Measurements from ENCODE around the gene LIX1L. TPM values are rescaled to one million over a fixed set of nuclear protein-coding genes. Genes with fewer than 3 reads are reported as not detected.

LIX1L gene
- total RNA-seq, 2 experiments from 2014 or later: 11.6 to 26.3 TPM

DNA sequence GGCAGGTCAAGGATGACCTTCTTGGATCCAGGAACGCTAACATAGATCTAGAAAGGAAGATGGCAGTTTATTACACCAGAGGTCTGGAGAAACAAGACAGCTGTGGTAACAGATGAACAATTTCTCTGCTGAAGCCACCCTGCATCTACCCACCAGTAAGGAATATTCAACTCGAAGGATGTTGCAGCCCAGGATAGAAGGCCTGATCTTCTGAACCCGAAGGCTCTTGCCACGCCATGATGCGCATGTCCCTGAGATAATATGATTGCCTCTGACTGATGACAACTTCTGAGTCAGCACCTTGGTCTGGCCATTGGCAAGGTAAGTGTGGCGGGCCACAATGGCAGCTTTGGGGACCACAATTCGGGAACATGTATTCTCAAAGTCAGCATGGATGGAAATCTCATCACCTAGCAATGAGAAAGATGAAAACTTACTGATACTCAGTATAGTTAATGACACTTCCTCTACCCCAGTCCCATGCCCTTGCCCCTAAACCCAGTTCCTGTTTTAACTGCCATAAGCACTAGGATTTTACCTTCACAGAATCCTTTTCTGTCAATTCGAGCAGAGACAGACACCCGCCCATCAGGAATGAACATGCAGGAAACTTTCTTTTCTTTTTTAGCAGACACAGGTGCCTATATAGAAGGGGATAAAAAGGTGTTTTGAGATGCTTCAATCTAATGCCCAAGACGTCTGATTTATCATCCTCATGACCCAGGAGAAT, 36.7 kb upstream of the LIX1L start:
- H3K4me2 ChIP-seq (ENCODE audit: low read length): peak overlapping the region; percentile 97
- ChIA-PET CTCF (ENCODE audit: unreplicated experiment) (no interaction called here), POLR2A (interaction anchor here (0.8 to 8.3 kb wide), 2 partner anchors 15 to 30 kb away, joined by 3 to 67 read pairs; partner anchors contain the start of genes ANKRD34A and POLR3GL)
- intact Hi-C loops (cut with micrococcal nuclease; ENCODE audit: unreplicated experiment): loop anchor here (5.0 kb wide), 1 partner anchor 67 kb away; the partner anchor contains the start of gene RBM8A
- no peak overlapping the region for H2AFZ ChIP-seq (ENCODE audit: low read length)
- H3K4me1 ChIP-seq (ENCODE audit: insufficient read depth, low read length, poor library complexity, severe bottlenecking): peaks cover 42% of the 10 kb centered on the region
- no peak for TF ChIP-seq EZH2phosphoT487 (IDR thresholded peaks at IDR 0.05; ENCODE audit: borderline replicate concordance, low read depth, low read length)
- TF ChIP-seq, protein P1, sequence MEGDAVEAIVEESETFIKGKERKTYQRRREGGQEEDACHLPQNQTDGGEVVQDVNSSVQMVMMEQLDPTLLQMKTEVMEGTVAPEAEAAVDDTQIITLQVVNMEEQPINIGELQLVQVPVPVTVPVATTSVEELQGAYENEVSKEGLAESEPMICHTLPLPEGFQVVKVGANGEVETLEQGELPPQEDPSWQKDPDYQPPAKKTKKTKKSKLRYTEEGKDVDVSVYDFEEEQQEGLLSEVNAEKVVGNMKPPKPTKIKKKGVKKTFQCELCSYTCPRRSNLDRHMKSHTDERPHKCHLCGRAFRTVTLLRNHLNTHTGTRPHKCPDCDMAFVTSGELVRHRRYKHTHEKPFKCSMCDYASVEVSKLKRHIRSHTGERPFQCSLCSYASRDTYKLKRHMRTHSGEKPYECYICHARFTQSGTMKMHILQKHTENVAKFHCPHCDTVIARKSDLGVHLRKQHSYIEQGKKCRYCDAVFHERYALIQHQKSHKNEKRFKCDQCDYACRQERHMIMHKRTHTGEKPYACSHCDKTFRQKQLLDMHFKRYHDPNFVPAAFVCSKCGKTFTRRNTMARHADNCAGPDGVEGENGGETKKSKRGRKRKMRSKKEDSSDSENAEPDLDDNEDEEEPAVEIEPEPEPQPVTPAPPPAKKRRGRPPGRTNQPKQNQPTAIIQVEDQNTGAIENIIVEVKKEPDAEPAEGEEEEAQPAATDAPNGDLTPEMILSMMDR (conservative IDR thresholded peaks at IDR 0.05; ENCODE audit: low read length): no peak
- peak overlapping the region; percentile 81 for H3K27ac ChIP-seq (ENCODE audit: low read depth, low read length, poor library complexity, severe bottlenecking)
- DNase-seq (ENCODE audit: low spot score): no peak
- no peaks in the 10 kb centered on the region for H3K9me3 ChIP-seq (ENCODE audit: low read length)
- peaks cover 32% of the 10 kb centered on the region; the same call in 1 of the 2 replicates for H3K79me2 ChIP-seq (ENCODE audit: insufficient read depth, low read depth, low read length)
- H3K4me3 ChIP-seq (ENCODE audit: low read depth, low read length, poor library complexity, severe bottlenecking): peak overlapping the region; percentile 81
- H4K20me1 ChIP-seq (ENCODE audit: insufficient read depth, low read length): no peaks in the 10 kb centered on the region
- peaks cover 43% of the 10 kb centered on the region for H3K36me3 ChIP-seq (ENCODE audit: insufficient read depth, low read length)
- no peaks in the 10 kb centered on the region for H3K9me2 ChIP-seq (ENCODE audit: insufficient read depth, low read length)
- no TSS peak for BruUV-seq (replicated peaks)

GRCh38 chr1:145993618-145994390, 36.0 kb upstream of the LIX1L start:
- Histone ChIP-seq H3K4me1 (ENCODE audit: insufficient read depth, low read length, poor library complexity, severe bottlenecking) (peaks cover 36% of the 10 kb centered on the region), H3K9me3 (ENCODE audit: low read length) (no peaks in the 10 kb centered on the region), H3K4me2 (ENCODE audit: low read length) (peak overlapping the region; percentile 97), H4K20me1 (ENCODE audit: insufficient read depth, low read length) (no peaks in the 10 kb centered on the region), H3K27ac (ENCODE audit: low read depth, low read length, poor library complexity, severe bottlenecking) (no peak overlapping the region), H3K9me2 (ENCODE audit: insufficient read depth, low read length) (no peaks in the 10 kb centered on the region), H3K36me3 (ENCODE audit: insufficient read depth, low read length) (peaks cover 43% of the 10 kb centered on the region), H3K79me2 (ENCODE audit: insufficient read depth, low read depth, low read length) (peaks cover 32% of the 10 kb centered on the region; the same call in 1 of the 2 replicates), H2AFZ (ENCODE audit: low read length) (no peak overlapping the region), H3K4me3 (ENCODE audit: low read depth, low read length, poor library complexity, severe bottlenecking) (peak overlapping the region; percentile 81)
- DNase-seq (ENCODE audit: low spot score): no peak
- no TSS peak for BruUV-seq (replicated peaks)
- ChIA-PET CTCF (ENCODE audit: unreplicated experiment) (no interaction called here), POLR2A (interaction anchor here (0.8 to 8.3 kb wide), 4 partner anchors 9 to 29 kb away, joined by 3 to 67 read pairs (median 6); partner anchors contain the start of genes ANKRD34A and POLR3GL)
- TF ChIP-seq, protein P1 (conservative IDR thresholded peaks at IDR 0.05; ENCODE audit: low read length): no peak
- TF ChIP-seq EZH2phosphoT487 (IDR thresholded peaks at IDR 0.05; ENCODE audit: borderline replicate concordance, low read depth, low read length): no peak
- intact Hi-C loops (cut with micrococcal nuclease; ENCODE audit: unreplicated experiment): no loop called here

Measured in OCI-LY7 (cell line).